NCI-H2196 (cell line): ENCODE measurements around the gene SH3TC2.
A peak's percentile ranks its signal among the peaks of the same experiment; 100 is the strongest.

Source experiments
- DNase-seq: peaks from one replicate; lab custom pipeline; 2025; ENCODE audit not compliant: unreplicated experiment; lab: John Stamatoyannopoulos, UW

SH3TC2 gene

DNA sequence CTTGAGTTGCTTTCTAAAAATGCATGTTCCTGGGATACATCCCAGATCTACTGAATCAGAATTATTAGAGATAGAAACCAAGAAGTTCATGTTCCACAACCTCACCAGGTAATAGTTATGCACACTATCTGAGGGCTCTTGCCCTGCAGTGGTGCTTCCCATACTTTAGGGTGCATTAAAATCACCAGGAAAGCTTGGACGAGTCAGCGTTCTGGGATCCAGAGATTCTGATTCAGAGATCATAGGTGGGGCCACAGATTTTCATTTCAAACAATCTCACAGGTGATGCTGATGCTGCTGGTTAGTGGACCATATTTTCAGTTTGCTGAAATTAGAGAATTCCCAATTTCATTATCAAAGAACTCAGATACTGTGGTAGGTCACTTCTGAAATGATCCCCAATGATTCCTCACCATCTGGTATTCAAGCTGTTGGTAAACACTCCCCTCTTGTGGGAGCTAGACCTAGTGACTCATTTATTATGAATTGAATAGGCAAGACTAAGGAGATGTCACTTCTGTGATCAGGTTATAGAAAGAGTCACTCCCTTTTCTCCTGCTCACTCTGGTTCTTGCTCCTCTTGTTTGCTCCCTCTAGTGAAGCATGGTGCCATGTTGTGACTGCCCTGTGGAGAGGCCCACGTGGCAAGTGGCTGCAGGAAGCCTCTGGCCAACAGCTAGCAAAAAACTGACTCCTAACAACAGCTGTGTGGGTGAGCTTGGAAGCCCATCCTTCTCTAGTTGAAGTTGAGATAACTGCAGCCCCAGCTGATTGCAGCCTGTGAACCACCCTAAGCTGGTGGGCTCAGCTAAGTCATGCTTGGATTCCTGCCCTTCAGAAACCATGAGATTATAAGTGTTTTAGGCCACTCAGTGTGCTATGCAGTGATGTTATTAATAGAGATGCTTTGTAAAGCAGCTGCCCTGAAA is 59.8 kb downstream of the SH3TC2 start:
- DNase-seq: no peak

DNA sequence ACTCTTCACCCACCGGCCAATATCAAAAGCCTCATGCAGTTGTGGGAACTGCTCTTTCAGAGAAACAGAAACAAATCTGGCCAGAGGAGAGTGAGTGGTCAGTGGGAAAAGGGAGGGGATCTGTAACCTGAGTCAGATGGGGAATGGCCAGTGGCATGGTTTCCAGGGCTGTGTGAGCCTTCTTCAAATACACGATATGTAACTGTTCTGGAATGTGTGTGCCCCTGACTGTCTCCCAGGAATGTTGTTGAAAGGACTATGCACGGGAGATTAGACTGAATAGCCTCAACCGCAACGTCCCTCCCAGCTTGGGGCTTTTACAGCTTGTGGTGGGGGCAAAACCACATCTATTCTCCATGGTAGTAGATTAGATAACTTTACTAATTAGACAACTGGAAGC is 60.8 kb downstream of the SH3TC2 start:
- no peak for DNase-seq

DNA sequence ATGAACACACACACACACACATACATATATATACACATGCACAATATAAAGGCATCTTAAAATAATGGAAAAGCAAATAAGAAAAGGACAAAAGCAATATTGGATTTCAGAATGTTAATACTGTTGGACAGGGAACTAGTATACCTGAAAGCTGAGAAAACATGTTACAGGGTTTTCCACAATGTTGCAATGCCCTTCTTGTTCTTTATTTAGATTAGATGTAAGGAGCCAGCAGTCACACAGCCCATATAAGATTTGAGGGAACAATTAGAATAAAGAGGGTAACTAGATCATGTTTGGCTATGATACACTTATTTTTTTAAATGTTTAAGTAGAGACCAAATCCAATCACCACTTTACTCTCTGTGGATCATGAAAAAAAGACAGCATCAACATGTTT is 61.7 kb downstream of the SH3TC2 start:
- no peak for DNase-seq

DNA sequence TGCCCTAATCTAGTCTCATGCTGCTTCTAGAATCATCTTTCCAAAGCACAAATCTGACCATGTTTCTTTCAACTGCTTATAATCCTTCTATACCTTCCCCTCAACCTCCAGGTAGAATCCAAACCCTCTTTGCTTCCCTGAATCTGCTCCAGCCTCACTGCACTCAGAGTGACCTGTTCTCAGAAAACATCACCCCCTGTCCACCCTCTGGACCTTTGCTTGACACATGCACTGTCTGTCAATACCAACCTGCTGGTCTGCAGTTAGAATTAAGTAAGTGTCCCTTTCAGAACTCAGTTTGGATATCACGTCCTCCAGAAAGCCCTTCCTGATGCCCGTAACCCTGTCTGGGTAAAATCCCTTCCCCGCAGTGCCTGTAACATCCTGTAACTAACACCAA is 63.1 kb downstream of the SH3TC2 start:
- no peak for DNase-seq

DNA sequence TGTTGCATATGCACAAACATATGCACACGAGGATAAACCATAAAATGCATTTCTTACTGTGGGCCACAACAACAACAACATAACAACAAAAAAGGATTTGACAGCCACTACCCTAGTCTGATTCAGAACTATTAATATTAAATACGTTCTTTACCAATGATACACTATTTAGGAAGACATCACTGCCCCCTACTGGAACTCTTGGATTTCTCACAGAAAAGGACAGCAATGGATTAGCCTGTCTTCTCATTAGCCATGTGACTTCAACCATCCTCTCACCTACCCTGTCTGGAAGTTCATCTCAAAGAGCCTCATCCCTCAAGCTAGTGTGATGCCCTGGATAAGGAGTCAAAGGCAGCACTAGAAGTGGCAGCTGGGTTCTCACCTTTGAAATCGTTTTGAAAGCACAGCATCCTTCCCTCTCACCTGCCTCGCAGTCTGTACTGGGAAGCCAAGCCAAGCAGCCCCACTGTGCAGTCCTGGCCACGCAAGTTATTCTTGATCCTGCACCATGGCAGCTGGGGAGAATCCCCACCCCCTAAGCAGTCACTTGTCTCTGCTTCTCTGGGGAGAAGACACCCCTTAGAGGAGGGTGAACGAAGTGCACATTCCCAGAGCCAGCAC is 64.6 kb downstream of the SH3TC2 start:
- DNase-seq: peak; percentile 39

DNA sequence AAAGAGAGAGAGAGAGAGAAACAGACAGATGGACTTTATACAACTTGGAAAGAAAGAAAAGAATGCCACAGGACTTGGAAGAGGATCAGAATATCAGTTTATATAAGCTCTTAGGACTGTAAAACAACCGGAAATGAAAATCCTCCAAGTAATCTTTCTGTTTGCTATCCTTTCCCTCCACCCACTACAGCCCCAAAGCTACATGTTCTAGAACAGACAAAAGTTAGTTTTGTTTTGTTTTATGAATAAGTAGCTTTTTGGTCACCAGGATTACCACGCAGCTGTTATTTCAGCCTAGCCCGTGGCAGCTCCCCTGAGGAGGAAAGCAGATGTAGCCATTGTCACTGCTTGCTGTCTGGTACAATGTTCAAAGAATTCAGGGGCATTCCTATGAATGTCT is 66.6 kb downstream of the SH3TC2 start:
- no peak for DNase-seq

DNA sequence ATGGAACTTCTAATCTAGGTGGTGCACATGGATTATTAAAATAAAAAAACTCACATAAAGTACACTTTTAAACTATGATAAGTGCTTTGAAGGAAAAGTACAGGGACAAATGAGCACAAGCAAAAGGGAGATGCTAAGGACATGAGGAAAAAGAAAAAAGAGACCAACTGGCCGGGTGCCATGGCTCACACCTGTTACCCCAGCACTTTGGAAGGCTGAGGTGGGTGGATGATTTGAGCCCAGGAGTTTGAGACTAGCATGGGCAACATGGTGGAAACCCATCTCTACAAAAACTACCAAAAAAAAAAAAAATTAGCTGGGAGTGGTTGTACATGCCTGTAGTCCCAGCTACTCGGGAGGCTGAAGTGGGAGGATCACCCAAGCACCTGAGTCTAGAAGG is 67.1 kb downstream of the SH3TC2 start:
- no peak for DNase-seq

DNA sequence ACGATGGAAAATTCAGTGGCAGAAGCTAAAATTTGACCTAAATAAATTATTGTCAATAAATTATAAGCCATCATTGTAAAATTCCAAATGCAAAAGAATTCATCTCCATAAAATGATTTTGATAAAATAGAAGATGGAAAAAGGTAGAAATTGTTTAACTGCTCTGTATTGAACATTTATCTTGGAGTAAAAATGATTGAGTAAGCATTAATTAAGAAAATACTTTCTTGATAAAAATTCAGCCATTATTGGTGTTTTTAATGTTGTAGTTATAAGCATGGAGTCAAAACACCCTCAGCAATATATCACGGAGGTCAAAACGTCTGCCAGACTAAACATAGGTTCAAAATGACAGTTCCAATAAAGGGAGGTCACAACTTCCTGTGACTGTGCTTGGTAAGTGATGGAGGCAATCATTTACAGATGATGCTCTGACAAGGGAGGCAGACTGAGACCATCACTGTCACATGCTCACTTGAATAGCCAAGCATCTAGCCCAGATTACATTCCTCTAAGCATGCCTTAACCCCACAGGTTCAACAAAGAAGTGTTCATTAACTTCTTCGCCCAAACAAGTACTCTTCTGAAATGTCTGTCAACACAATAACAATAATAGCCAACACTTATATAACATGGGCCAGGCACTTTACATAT is 69.5 kb downstream of the SH3TC2 start:
- DNase-seq: no peak

DNA sequence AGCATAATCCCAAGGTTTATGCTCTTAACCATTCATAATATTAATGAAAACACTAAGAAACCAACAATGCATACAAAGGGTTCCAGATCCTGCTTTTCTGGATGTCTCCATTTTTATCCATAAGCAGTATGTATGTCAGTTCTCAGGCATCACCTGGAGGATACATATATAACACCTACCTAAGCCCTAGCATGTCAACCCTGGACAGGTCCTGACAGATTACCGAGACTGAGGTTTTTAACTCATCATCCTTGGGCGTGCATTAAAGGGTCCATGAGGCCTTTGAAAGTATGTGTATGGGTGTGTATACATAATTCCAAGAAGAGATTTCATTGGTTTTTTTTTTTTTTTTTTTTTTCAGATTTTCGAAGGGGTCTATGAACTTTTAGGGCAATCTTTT is 70.6 kb downstream of the SH3TC2 start:
- DNase-seq: no peak

DNA sequence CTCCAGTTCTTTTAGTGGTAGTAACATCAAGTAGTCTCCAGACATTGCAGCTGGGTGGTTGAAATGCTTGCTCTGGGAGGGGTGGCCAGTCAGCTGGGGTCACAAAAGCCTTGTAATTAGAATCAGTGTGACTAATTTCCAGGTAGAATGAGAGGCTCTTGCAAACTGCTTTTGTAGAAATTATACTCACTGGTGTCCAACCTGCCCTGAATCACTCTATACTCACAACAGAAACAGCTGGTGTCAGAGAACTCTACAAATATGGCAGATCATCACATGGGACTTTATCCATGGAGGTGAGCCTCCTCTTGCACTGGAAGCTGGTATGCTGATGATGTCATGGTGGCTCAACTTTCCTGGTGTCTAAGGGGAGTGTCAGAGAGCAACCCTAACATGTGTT is 71.3 kb downstream of the SH3TC2 start:
- no peak for DNase-seq

DNA sequence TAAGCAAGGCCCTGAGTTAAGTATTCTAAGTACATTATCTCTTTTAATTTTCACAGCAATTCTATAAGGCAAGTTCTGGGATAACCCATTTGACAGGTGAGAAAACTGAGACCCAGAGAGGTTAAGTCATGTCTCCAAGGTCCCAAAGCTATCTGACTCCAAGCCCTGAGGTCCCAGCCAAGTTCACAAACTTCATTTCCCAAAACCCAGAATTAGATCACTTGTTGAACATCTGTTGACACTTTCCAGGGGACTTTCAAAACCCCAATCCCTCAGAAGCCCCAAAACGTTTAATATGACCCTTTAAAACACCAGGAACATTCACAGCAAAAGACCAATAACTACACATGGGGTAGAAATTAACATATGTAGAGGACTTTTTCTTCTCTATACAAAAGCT is 72.0 kb downstream of the SH3TC2 start:
- DNase-seq: no peak

DNA sequence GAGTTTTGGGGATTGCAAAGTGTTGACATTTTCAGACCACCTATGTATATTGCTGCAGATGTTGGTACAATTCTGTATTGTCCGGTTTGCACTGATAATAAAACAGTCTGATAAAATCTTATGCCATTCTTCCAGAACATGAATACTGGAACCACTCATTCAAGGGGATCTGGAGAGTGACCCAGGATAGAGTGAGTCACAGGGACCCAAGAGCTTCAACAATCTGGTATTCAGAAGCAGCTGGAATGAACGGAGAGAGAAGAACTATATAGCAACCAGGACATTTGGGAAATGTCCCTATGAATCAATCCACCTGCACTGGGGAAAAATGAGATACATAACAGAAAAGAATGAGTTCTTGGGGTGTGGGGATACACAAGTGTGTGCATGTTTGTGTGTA is 73.3 kb downstream of the SH3TC2 start:
- no peak for DNase-seq

DNA sequence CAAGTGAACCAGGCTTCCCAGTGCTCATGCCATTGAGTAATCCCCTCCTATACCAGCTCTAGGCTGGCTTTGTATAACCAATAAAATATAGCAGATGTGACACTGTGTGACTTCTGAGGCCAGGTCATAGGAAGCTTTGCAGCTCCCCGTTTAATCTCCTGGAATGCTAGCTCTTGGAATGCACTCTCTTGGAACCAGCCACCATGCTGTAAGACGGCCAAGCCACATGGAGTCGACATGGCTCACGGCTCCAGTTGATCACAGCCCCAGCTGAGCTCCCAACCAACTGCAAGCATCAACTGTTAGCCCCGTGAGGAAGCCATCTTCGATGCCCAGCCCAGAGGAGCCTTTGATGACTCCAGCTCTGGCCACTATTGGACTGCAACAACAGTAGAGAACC is 74.5 kb downstream of the SH3TC2 start:
- DNase-seq: no peak

DNA sequence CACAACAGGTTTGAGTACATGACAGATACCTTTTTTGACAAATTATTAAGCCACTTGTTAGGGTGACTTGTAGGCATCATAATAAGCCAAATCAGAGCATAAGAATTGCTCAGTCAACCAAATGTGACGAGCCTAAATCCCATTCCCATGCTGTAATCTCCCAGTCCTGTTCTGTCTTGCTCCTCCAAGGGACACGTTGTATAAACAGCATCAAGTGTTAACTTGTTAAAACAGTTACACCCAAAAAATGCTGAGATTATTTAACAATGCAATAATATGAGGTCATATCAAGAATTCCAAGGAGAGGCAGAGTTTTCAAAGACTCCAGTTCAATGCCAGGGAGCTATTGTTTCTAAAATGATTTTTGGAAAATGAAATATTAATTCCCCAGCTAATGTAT is 76.2 kb downstream of the SH3TC2 start:
- DNase-seq: no peak

DNA sequence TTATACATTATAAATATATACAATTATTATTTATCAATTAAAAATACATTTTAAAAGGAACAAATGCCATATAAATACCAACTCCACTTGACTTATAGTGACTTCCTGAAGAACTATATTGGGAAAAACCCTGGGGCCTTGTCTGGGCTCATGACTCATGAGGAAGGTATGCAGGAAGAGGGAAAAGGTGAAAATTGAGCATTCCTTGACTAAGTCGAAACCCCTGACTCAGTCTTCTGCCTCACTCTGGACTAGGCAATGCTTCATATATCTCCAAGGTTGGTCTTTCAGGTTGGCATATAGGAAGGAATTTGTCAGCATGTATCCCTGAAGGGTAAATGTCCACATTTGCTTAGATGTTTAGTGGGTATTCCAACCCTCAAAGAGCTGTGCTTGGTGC is 78.5 kb downstream of the SH3TC2 start:
- no peak for DNase-seq

DNA sequence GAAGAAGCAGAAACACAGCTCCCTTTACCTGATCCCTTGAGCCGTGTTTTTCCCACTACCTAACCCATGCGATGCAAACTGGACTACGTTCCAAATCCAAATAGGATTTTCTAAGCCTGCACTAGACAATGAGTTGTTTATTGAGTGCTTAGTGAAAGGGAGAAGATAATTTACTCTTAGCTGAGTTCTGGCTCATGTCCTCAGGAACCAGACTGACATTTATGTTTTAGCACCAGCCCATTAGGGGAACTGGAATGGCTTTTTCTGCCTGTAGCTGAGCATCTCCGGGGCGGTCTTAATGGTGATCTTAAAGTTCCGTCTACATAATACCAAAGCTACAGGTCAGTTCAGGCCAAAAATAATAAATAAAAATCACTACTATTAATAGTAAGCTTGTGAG is 81.5 kb downstream of the SH3TC2 start:
- DNase-seq: no peak

DNA sequence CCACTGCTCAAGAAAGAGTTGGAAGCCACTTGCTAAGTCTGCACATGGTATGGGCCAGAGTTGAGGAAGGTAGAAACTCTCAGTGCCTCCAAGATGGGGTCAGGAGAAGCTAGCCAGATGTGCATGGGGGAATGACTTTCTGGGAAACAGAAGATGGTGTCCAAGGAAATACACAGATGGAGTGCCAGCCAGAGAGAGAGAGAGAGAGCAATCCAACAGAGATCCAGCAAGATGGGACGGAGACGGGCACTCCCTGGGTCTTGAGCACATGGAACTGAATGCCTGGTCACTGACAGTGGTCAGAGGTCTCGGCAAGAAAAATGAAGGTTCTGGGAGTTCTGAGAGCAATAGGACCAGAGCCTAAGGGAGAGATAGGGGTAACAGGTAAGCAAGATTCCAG is 82.1 kb downstream of the SH3TC2 start:
- no peak for DNase-seq

DNA sequence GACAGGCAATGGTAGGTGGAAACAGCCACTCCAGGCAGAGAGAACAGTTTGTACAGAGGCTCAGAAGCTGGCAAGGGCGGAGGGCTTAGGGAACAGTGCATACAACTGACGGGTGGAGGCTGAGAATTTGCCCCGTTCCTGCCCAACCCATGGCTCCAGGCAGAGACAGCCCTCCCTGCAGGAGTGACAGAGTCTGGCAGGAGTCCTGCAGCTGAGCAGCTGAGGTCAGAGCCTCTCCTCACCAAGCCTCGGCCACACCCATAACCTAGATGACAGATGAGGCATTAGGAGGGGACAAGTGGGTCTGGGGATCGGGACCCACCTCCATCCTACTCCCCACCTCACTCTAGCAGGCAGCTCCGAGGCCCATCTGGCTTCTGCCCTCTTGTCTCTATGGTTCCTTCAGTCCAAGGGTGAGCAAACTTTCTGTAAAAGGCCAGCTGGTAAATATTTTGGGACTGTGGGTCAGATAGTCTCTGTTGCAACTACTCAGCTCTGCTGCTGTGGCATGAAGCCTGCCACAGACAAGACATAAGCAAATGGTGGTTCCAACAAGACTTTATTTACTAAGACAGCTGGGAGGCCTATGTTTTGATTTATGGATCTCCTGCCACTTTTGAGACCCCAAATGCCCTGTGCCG is 83.7 kb downstream of the SH3TC2 start:
- no peak for DNase-seq

DNA sequence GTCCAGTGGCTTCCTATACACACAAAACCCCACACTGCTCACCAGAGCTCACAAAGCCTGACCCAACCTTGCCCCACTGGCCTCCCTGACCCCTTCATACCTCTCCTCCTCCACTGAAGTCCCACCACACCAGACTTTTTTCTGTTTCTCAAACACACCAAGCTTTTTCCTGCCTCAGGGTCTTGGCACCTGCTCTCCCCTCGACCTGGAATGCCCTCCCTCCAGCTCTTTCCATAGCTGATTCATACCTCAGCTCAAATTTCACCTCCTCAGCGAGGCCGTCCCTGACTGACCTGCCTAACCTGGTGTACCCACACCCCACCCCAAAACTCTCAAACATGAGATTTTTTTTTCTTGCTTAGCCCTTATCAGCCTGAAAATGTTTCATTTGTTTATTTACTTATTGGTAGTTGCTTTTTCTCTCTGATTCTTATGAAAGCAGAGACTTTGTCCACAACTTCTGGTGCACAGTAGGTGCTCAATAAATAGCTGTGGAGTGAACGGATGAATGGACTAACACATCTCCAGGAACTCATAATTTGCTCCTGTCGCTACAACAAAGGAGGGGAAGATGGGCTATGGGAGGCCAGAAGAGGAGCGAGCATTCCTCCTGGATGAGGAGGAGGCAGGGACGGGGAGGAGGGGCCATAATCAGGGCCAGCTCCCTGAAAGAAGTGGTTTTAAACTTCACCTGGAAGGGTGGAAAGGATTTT is 84.3 kb downstream of the SH3TC2 start:
- no peak for DNase-seq

DNA sequence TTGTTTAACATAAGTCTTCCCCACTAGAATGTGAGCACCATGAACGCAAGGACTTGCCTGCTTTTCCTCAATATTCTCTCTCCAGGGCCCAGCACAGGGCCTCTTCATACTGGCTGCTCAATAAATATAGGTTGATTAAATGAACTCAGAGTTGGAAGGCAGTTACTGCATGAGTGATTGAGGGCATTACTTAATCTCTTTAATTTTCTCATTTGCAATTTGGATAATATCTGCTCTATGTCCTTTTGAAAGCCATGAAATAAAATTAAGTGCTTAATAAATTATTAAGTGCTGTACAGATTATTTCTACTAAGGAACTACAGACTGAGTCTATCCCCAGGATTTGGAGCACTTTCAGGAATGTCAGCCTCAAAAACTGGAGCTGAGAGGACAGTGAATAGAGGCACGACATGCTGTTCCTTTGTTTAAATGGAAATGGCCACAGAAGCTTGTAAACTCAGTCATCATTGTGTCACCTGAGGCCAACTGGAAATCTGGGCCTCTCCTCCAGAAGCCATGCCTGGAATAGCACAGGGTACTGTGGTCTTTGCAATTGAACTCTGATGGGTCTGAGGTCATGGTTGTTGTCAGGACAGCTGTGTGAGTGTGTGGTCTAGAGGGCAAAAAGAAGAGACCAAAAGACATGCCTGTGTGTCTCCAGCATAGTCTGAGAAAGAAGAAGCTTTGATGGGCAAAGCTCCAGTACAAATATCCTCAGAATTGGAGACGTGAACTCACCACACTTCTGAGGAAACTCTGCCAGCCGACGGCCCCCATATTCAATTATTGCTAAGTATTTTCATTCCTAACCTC is 86.1 kb downstream of the SH3TC2 start:
- no peak for DNase-seq
